Inflammatory macrophage treated with lipopolysaccharide for 1 hour (primary cell): ENCODE data around the gene VPS13D.

Experiments
- DNase-seq, 2 donors: peaks; one replicate each; pipeline ENCODE4 v3.0.0-alpha.2; 2020 to 2022

Gene VPS13D

GRCh38 chr1:12229386-12229834, 420 bp upstream of the VPS13D start:
- no peak for DNase-seq

DNA sequence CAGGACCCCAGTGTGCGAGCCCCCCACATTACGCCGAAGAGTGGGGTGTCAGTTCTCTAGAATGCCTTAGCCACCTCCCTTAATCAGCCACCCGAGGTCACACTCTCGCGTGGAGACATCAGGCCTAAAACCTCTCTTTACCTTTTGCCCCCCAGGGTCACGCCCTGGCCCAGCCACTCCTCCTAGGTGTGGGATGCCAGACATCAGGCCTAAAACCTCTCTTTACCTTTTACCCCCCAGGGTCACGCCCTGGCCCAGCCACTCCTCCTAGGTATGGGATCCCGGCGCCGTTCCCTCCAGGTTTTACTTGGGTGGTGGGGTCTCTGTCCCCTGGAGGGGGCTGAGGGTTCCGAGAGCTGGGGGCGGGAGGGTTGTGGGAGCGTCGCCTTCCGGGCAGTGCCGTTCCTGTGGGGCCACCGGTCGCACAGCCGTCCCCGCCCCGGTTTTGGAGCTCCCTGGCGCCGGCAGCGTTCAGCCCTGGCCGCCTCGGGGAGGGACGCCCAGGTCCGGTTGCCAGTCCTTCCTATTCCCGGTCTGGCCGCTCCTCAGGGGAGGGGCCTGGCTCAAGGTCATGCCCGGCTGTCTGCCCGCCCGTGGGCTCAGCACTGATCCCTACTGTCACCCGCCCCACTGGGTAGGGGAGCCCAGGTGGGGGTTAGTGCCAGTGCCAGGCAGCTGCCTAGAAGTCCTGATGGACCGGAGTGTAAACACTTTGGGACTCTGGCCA, 882 bp downstream of the VPS13D start:
- DNase-seq = peak; percentile 25 to 37

DNA sequence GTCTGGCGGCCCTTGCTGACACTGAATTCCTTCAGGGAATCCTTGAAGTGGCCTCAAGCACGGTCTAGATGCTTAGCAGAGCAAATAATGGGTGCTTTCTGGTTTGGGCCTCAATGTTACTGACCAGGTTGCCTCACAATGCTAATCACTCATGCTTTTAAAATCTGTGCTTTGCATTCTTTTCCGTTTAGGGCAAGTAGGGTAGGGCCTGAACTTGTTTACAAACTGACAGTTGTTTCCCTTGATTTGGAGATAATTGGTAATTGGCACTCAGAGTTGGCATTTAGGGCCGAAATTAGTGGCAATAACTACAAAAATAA, 1.4 kb downstream of the VPS13D start:
- DNase-seq = no peak

- DNase-seq = no peak
Observed at GRCh38 chr1:12232221-12232620, 2.4 kb downstream of the VPS13D start.

GRCh38 chr1:12244078-12244477, 14.2 kb downstream of the VPS13D start:
- peak; percentile 27 to 55 for DNase-seq

- no peak for DNase-seq
Observed at GRCh38 chr1:12244585-12244984, 14.8 kb downstream of the VPS13D start.

- DNase-seq = no peak
Observed at GRCh38 chr1:12245116-12245515, 15.3 kb downstream of the VPS13D start.

GRCh38 chr1:12245733-12246132, 15.9 kb downstream of the VPS13D start:
- no peak for DNase-seq

- DNase-seq = no peak
Observed at GRCh38 chr1:12246584-12246983, 16.8 kb downstream of the VPS13D start.

GRCh38 chr1:12249181-12249580, 19.4 kb downstream of the VPS13D start:
- DNase-seq = no peak

DNA sequence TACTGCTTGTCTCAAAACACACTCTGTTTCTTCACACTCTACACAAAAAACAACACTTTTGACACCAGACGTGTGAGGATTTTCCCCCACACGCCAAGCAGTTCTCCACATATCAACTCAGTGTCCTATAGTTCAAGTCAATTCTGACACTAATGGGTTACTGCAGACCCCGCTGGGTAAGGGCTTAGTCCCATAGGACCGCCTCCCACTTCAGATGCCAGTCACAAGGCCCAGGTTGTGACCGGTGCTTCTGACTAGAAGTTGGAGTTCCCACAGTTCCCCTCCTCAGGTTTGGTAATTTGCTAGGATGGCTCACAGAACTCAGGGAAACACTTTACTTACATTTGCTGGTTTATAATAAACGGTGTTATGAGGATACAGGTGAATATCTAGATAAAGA, 19.9 kb downstream of the VPS13D start:
- no peak for DNase-seq

GRCh38 chr1:12251442-12251841, 21.6 kb downstream of the VPS13D start:
- no peak for DNase-seq

DNA sequence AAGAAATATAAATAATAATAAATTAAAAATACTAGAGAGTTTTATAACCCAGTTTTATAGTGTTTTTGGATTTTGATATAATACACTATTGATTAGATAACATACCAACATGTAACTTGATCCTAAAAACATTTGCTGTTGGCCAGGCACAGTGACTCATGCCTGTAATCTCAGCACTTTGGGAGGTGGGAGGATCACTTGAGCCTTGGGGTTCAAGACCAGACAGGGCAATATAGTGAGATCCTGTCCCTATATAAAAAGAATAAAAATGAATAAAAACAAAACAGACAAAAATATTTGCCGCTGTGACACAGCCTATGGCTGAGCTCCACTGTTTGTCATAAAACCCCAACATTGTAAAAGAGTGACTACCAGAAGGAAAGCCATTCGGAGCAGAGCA, 26.1 kb downstream of the VPS13D start:
- DNase-seq = peak in 1 of 2 donors; percentile 6

GRCh38 chr1:12258272-12258671, 28.4 kb downstream of the VPS13D start:
- DNase-seq = no peak

DNA sequence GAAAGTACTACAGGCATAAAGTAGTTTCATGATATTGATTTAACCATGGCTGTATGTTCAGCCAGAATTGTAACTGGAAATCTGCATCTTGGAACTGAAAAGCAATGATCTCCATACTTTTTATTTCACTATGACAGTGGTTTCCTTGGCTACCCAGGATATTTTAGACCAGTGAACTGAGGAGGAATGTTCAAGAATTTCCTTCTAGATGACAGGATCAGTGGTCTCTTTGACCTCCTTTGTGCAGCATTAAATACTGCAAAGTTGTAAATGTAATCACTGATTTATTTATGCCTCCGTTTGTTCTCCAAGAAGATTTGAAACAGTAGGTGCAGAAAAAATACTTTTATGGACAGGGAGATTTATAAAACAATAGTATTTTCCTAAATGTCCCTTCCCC, 39.5 kb downstream of the VPS13D start:
- DNase-seq = no peak

- no peak for DNase-seq
Observed at GRCh38 chr1:12271033-12271432, 41.2 kb downstream of the VPS13D start.

DNA sequence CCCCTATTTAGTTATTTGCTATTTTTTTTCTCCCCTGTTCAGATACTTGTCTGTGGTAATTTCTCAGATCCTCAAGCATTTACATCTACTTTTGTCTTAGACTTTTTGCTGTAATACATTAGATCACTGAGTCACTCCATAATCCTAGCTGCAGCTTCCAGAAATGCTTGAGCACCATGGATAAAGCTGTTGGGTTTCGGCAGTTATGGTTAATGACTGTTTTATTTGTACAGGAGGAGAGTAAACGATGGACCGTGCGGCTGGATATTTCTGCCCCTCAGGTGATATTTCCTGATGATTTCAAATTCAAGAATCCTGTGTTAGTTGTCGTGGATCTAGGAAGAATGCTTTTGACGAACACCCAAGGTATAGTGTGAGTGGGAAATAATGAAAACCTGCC, 42.9 kb downstream of the VPS13D start:
- DNase-seq = no peak

- peak in 1 of 2 donors; percentile 24 for DNase-seq
Observed at GRCh38 chr1:12275370-12275769, 45.5 kb downstream of the VPS13D start.

DNA sequence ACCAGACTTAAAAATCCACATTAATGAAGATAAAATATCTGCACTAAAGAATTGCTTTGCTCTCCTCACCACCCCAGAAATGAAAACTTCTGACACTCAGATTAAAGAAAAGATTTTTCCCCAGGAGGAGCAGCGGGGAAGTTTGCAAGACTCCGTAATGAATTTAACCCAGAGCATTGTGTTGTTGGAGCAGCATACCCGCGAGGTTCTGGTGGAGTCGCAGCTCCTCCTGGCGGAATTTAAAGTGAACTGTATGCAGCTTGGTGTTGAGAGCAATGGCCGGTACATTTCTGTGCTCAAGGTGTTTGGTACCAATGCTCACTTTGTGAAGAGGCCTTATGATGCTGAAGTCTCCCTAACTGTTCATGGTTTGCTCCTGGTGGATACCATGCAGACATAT, 46.4 kb downstream of the VPS13D start:
- DNase-seq = no peak

DNA sequence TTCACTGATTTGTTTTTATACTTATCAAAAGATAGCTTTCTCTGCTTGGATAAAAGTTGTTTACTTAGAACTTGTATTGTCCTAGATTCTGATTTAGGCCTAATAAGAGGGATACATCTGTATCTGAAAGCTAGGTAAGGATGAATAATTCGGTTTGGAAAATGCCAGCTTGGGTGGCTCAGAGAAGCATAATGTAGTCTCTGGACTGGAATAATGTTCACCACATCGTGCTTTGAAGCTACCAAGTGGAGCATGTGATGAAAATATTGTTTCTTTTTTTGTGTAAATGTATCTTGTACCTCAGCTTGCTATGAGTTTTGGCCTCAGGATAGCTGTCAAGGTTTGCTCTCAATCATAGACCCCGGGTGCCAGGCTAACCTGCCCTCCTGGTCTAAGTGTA, 49.2 kb downstream of the VPS13D start:
- no peak for DNase-seq

GRCh38 chr1:12279728-12280464, 50.1 kb downstream of the VPS13D start:
- no peak for DNase-seq

GRCh38 chr1:12282142-12282541, 52.3 kb downstream of the VPS13D start:
- DNase-seq = no peak

DNA sequence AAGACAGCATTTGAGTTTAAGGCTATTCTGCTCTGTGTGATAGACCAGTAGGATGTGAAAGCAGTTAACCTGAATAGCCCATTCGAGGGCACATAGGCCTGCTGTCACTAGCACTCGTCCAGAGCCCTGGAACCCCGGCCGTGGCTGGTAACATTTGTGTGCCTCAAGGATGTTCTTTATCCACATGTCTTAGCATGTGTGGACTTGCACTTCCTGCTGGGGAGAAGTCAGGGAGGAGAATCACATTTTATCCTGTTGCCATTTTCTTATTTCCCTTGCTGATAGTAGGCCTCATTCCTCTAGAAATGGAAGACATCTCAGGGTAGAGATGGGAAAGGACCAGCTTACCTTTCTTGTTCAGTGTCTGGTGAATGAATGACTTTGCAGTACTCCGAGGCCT, 54.7 kb downstream of the VPS13D start:
- no peak for DNase-seq

DNA sequence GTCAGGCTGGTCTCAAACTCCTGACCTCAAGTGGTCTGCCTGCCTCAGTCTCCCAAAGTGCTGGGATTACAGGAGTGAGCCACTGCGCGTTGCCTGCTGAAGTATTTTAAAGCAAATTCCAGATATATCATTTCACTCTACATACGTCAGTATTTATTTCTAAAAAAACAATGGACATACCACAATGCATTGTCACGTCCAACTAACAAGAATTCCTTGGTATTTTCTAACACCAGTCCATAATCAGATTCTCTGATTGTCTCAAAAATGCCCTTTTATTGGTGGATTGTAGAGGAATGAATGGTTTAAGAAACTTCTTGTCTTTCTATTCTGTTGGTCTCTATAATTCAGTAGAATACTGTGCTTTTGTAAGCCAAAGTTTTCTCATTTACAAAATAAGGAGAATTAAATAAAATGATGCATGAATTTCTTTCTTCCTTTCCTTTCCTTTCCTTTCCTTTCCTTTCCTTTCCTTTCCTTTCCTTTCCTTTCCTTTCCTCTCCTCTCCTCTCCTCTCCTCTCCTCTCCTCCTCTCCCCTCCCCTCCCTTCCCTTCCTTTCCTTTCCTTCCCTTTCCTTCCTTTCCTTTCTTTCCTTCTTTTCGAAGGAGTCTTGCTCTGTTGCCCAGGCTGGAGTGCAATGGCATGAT, 55.8 kb downstream of the VPS13D start:
- DNase-seq = no peak
